SK-N-SH treated with all-trans-retinoic acid at 6 μM for 48 hours (cell line): ENCODE results near the gene CXCL13.

Experiments used
- ARNTL ChIP-seq: fragments of 450-650 bp; formaldehyde crosslinking; IDR thresholded peaks from 2 replicates; pipeline ENCODE4 v1.5.0; 2020; ENCODE audit warnings: low read depth, mild to moderate bottlenecking, moderate library complexity, borderline replicate concordance
- CSRNP3 ChIP-seq: fragments of 250-450 bp; sonication (Bioruptor Pico); IDR thresholded peaks from 2 replicates; pipeline ENCODE4 v1.5.1; 2021; ENCODE audit warnings: mild to moderate bottlenecking, moderate library complexity
- PATZ1 ChIP-seq: fragments of 250-450 bp; sonication (Bioruptor Pico); IDR thresholded peaks from 2 replicates; pipeline ENCODE4 v1.8.0; 2020; ENCODE audit warnings: mild to moderate bottlenecking, moderate library complexity, borderline replicate concordance
- POU6F1 ChIP-seq: fragments of 250-450 bp; sonication (Bioruptor Pico); IDR thresholded peaks from 2 replicates; pipeline ENCODE4 v1.8.0; 2021; ENCODE audit warnings: low read depth, mild to moderate bottlenecking, moderate library complexity, borderline replicate concordance
- TSHZ2 ChIP-seq: fragments of 250-450 bp; sonication (Bioruptor Pico); IDR thresholded peaks from 2 replicates; pipeline ENCODE4 v1.5.0; 2020; ENCODE audit warnings: mild to moderate bottlenecking, moderate library complexity
- ZNF8 ChIP-seq: fragments of 450-650 bp; formaldehyde crosslinking; IDR thresholded peaks from 2 replicates; pipeline ENCODE4 v1.5.0; 2020; ENCODE audit warnings: mild to moderate bottlenecking, moderate library complexity

- no peak for TF ChIP-seq TSHZ2
- no peak for TF ChIP-seq ZNF8 (CRISPR knock-in tag)
- no peak for TF ChIP-seq POU6F1 (CRISPR knock-in tag)
- no peak for TF ChIP-seq CSRNP3
- TF ChIP-seq PATZ1 (CRISPR knock-in tag) = no peak
- no peak for TF ChIP-seq ARNTL (CRISPR knock-in tag)
Measured at GRCh38 chr4:77564231-77564630, 41.4 kb upstream of the CXCL13 start.
